Fibroblast of villous mesenchyme (primary cell): ENCODE results near the gene S100A11. TPM values are rescaled to one million over a fixed set of nuclear protein-coding genes. Genes with fewer than 3 reads are reported as not detected.

ENCODE experiments used
- DNase-seq: peaks from one replicate; pipeline ENCODE4 v3.0.0-alpha.2; 2010; ENCODE audit warnings: low read depth
- H3K4me3 ChIP-seq: 2 replicates; pipeline ENCODE4 v1.5.1; 2011; ENCODE audit warnings: low read depth, mild to moderate bottlenecking, low read length
- CTCF ChIP-seq: IDR thresholded peaks from 2 replicates; pipeline ENCODE4 v1.5.1; 2012; ENCODE audit warnings: low read depth, mild to moderate bottlenecking, low read length; ENCODE audit not compliant: insufficient read depth
- total RNA-seq: library from RNA; depleted of rRNA; stranded (reverse); fragments of >200 nt; gene quantifications from 2 replicates; pipeline ENCODE4 v1.2.3, GENCODE V29; 2012

S100A11 gene
- total RNA-seq, 1 donor: 126 TPM

GRCh38 chr1:151992303-151993083 lies 44.3 kb downstream of the S100A11 start:
- no peak for TF ChIP-seq CTCF
- DNase-seq: peak; percentile 93
- H3K4me3 ChIP-seq: peak overlapping the region; percentile 77

DNA sequence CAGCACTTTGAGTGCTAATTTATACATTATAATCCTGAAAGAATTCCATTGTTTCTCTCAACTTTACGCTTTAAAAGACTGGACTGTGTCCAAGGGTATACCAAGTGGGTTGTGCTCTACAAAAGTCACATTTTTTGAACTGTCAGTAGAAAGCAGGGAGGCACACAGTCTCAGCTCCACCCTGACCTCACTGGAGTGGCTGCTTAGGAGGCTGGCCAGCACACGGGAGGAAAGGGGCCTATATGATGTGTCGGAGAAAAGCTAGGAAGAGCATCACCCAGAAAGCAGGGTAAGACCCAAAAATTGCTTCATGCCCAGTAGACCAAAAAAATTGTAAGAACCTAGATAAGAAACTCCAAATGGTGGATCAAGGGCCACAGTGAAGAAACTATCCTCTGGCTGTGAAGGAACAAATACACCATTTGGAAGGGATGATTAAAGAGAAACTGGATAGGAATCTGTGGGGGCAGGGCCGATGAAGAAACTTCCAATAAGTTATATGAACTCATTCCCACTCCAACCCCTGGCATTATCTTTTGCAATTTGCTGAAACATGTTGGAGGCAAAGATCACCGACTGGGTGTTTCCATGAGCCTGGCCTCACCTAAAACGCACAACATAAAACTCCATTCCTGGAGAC lies 45.0 kb downstream of the S100A11 start:
- H3K4me3 ChIP-seq: peak overlapping the region; percentile 77
- TF ChIP-seq CTCF: no peak
- DNase-seq: no peak

DNA sequence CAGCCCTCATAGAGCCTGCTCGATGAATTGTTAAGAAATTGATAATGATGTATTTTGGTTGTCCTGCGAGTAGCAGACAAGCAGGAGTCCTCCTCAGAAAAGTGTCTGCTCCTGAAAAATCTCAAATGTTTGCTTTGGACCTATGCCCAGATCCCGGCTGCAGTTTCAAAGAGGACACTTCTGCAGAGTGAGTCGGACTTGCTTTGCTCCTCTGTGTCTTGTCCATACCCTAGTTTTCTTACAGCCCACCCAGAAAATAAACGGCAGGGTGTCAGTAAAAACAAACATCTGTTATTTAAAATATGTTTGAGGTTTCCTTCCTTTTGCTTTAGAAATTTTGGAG lies 46.0 kb downstream of the S100A11 start:
- DNase-seq: peak; percentile 74

GRCh38 chr1:151990058-151990855 lies 46.5 kb downstream of the S100A11 start:
- H3K4me3 ChIP-seq: peak overlapping the region; percentile 77
- DNase-seq: peak; percentile 18
- TF ChIP-seq CTCF: no peak

More for the DNA sequence above, 46.0 kb downstream of the S100A11 start:
- TF ChIP-seq CTCF: no peak
- H3K4me3 ChIP-seq: peak overlapping the region; percentile 77

DNA sequence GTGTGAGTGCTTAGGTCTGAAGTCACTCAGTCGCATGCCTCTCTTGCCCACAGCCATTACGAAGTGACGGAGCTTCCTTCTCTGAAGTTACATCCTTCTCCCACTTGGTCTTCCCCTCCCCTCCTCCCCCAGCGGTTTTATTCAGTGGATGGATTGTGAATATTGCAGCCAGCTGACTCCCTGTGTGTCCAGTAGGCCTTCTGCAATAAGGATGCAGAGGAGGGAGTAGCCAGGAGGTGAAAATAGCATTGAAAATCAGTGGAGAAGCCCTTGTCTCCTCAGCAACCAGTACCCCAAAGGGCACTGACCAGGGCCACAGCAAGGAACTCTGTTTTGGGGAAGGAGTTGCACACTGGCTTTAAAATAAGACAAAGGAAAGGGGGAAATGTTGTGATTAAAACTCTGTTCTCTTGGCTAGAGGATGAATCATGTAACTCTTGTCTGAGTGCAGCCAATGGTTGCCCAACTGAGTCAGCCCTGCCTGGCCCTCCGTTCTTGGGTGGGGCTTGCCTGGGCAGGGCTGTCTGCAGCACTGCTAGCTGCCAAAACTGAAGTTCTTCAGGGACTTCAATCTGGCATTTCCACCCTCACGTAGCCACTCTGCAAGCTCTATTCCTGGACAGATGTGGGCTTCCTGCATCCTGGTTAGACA lies 47.5 kb downstream of the S100A11 start:
- DNase-seq: peak; percentile 79
- no peak for TF ChIP-seq CTCF
- H3K4me3 ChIP-seq: peak overlapping the region; percentile 29

GRCh38 chr1:151988405-151988923 lies 48.3 kb downstream of the S100A11 start:
- peak overlapping the region; percentile 29 for H3K4me3 ChIP-seq
- DNase-seq: peak; percentile 93
- no peak for TF ChIP-seq CTCF
